Activated CD4-positive, alpha-beta T cell treated with anti-CD3 and anti-CD28 coated beads, Interleukin-2, amount 50 U/mL, for 16 hours (primary cell): ENCODE data around the gene CACNG5.
"Not testable (repeated sequence)": the region's sequence is repeated elsewhere in the genome, so short reads cannot be mapped to it uniquely, and the experiment has no call there.

Experiments used
- DNase-seq: peaks from one replicate; pipeline ENCODE4 v3.0.0-alpha.2; 2020

The CACNG5 gene

GRCh38 chr17:66850692-66851091 is 15.8 kb downstream of the CACNG5 start:
- no peak for DNase-seq

- peak; percentile 14 for DNase-seq
These were observed 20.3 kb downstream of the CACNG5 start for GRCh38 chr17:66855204-66855603.

- no peak for DNase-seq
These were observed 23.5 kb downstream of the CACNG5 start for GRCh38 chr17:66858226-66859083.

GRCh38 chr17:66859353-66859752 is 24.4 kb downstream of the CACNG5 start:
- no peak for DNase-seq

- peak; percentile 8 for DNase-seq
These were observed 25.3 kb downstream of the CACNG5 start for GRCh38 chr17:66860204-66860603.

- DNase-seq: no peak
These were observed 28.9 kb downstream of the CACNG5 start for GRCh38 chr17:66863820-66864219.

- no peak for DNase-seq
These were observed 30.2 kb downstream of the CACNG5 start for GRCh38 chr17:66865151-66865550.

- no peak for DNase-seq
These were observed 39.0 kb downstream of the CACNG5 start for GRCh38 chr17:66873962-66874361.

- no peak for DNase-seq
These were observed 50.0 kb downstream of the CACNG5 start for GRCh38 chr17:66884931-66885330.

GRCh38 chr17:66885417-66885816 is 50.5 kb downstream of the CACNG5 start:
- DNase-seq: no peak

- no peak for DNase-seq
These were observed 54.7 kb downstream of the CACNG5 start for GRCh38 chr17:66889480-66890230.

GRCh38 chr17:66892246-66892645 is 57.3 kb downstream of the CACNG5 start:
- DNase-seq: no peak

GRCh38 chr17:66893382-66893781 is 58.5 kb downstream of the CACNG5 start:
- no peak for DNase-seq

- no peak for DNase-seq
These were observed 58.9 kb downstream of the CACNG5 start for GRCh38 chr17:66893863-66894262.

- DNase-seq: no peak
These were observed 62.2 kb downstream of the CACNG5 start for GRCh38 chr17:66897141-66897540.

- no peak for DNase-seq
These were observed 63.6 kb downstream of the CACNG5 start for GRCh38 chr17:66898536-66898935.

GRCh38 chr17:66900126-66901010 is 65.5 kb downstream of the CACNG5 start:
- DNase-seq: no peak

GRCh38 chr17:66903296-66903695 is 68.4 kb downstream of the CACNG5 start:
- not testable (repeated sequence) for DNase-seq

GRCh38 chr17:66903781-66904180 is 68.9 kb downstream of the CACNG5 start:
- DNase-seq: no peak

- DNase-seq: no peak
These were observed 70.1 kb downstream of the CACNG5 start for GRCh38 chr17:66904760-66905624.

- peak; percentile 73 for DNase-seq
These were observed 71.7 kb downstream of the CACNG5 start for GRCh38 chr17:66906321-66907278.
